Aorta (tissue), 5 donors: ENCODE data around the gene ADAMTS7. TPM values are rescaled to one million over a fixed set of nuclear protein-coding genes. Genes with fewer than 3 reads are reported as not detected.
A peak's percentile ranks its signal among the peaks of the same experiment; 100 is the strongest.
"Not testable (repeated sequence)": the region's sequence is repeated elsewhere in the genome, so short reads cannot be mapped to it uniquely, and the experiment has no call there.

Experiments used
- ATAC-seq: fragments of 200-7000 bp; cut with Tn5 transposase; one replicate; pipeline ENCODE4 v1.9.1; 2022; ENCODE audit warnings: moderate library complexity; ENCODE audit not compliant: low FRiP score
- DNase-seq, 2 donors: peaks; one replicate each; pipeline ENCODE4 v3.0.0-alpha.2; 2020
- H3K27ac ChIP-seq, 2 donors: one replicate each; pipeline ENCODE4 v1.5.1; 2013; ENCODE audit warnings: low read length in 2 of 2, mild to moderate bottlenecking in 2 of 2, moderate library complexity in 2 of 2, control low read depth in 1 of 2, inconsistent platforms in 1 of 2, low read depth in 1 of 2
- H3K27me3 ChIP-seq, 2 donors: one replicate each; pipeline ENCODE4 v1.6.1; 2013; ENCODE audit warnings: control low read depth in 1 of 2, low read length in 1 of 2, mild to moderate bottlenecking in 1 of 2, moderate library complexity in 1 of 2; ENCODE audit not compliant: insufficient read depth in 2 of 2, control insufficient read depth in 1 of 2
- H3K36me3 ChIP-seq, 2 donors: one replicate each; pipeline ENCODE4 v1.6.1; 2013; ENCODE audit warnings: control low read depth in 1 of 2, low read length in 1 of 2, mild to moderate bottlenecking in 1 of 2; ENCODE audit not compliant: insufficient read depth in 2 of 2, control insufficient read depth in 1 of 2
- H3K4me1 ChIP-seq, 2 donors: one replicate each; pipeline ENCODE4 v1.6.1; 2013; ENCODE audit warnings: low read length in 2 of 2, control low read depth in 1 of 2, mild to moderate bottlenecking in 1 of 2, moderate library complexity in 1 of 2; ENCODE audit not compliant: insufficient read depth in 2 of 2, control insufficient read depth in 1 of 2
- H3K4me3 ChIP-seq, 2 donors: one replicate each; pipeline ENCODE4 v1.5.1; 2013; ENCODE audit warnings: low read length in 2 of 2, control low read depth in 1 of 2, mild to moderate bottlenecking in 1 of 2
- H3K9me3 ChIP-seq: one replicate; pipeline ENCODE4 v1.6.1; 2013; ENCODE audit warnings: mild to moderate bottlenecking, low read length; ENCODE audit not compliant: control insufficient read depth
- WGBS, 2 donors: extraction: QIAGEN DNeasy Blood & Tissue Kit; methylation state at CpG; one replicate each; pipeline ENCODE4 v1.1.7; 2013; 5-methylcytosine and 5-hydroxymethylcytosine counted together
- intact Hi-C, 2 donors: fragments of 100-400 bp; cut with DNase I; formaldehyde crosslinking; loops; one replicate each; pipeline versions ENCODE4 v1.14.2 to v1.15.0; 2022
- polyA plus RNA-seq, 2 donors: library from polyadenylated mRNA; stranded (reverse); fragments of 200-250 nt; gene quantifications; one replicate each; pipeline ENCODE4 v1.2.3, GENCODE V29; 2013
- total RNA-seq, 2 donors: library from RNA; stranded (reverse); fragmentation: NEBNext Ultra II Directional; extraction: Animal tissue kit (Norgen Biotek cat#: 25700); gene quantifications; one replicate each; pipeline ENCODE4 v1.2.1, GENCODE V29; 2021
- donor health status: healthy with polysubstance abuse.
- donor health status: Bipolar disorder and iron deficiency.
- donor health status: DM: no; HTN: no; CAD: no.
- donor health status: DM: no; HTN: no; CAD: no.
- donor health status: DM: yes; HTN: yes; CAD: no.

The ADAMTS7 gene
- total and polyA plus RNA-seq, 4 donors = 3.9 to 30.0 (median 19.3) TPM

DNA sequence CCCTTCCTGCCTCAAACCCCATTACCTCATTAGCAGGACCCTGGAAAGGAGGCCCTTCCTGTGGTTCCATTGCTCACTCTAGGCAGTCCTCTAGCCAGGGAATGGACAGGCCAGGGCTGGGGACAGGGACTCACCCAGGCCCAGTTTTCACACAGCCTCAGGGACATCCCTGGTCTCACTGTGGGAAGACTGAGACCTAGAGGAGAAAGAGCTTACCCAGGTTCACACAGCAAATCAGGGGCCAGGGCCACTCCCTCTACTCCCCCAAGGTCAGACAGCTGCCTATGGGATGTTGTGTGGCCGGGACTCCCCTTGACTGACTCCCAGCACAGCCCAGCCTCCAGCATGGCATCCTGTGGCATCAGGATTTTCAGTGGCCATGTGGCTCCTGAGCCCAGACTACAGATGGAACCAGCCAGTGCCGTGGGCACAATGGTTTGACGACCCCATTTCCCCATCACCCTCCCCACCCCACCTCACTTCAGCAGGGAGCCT, 49.3 kb downstream of the ADAMTS7 start:
- H3K27ac ChIP-seq = no peak overlapping the region
- ATAC-seq = no peak
- DNase-seq = peak; percentile 35 to 71
- H3K4me3 ChIP-seq = no peak overlapping the region
- H3K9me3 ChIP-seq = no peaks in the 10 kb centered on the region
- no peaks in the 10 kb centered on the region for H3K27me3 ChIP-seq
- intact Hi-C loops = loop anchor here in 1 of 2 donors (5.0 kb wide), 1 partner anchor 45 kb away; no protein-coding TSS in a partner anchor
- 92 to 100% methylated on average over 3 of the region's 3 CpGs for WGBS, 2 donors
- H3K36me3 ChIP-seq = no peaks in the 10 kb centered on the region
- no peaks in the 10 kb centered on the region for H3K4me1 ChIP-seq

DNA sequence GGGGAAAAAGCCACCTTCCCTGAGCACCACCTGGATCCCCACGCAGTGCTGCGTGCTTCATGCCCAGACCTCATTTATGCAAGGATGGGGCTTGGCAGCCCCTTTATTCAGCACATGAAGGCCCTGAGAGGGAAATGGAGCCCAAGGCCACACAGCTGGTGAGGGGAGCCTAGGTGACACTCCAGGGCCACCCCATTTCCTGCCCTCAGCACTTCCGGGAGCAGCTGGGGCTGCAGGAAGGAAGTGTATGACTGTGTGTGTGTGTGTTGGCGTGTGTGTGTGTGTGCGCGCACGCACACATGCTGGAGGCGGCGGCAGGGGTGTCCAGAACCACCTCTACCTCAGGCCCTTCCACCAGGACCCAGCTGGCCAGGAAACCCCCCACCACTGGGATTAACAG, 49.8 kb downstream of the ADAMTS7 start:
- not testable (repeated sequence) for ATAC-seq, H3K4me1 ChIP-seq, H3K4me3 ChIP-seq, H3K27me3 ChIP-seq, H3K27ac ChIP-seq, H3K9me3 ChIP-seq, H3K36me3 ChIP-seq
- intact Hi-C loops = loop anchor here in 1 of 2 donors (5.0 kb wide), 1 partner anchor 46 kb away; no protein-coding TSS in a partner anchor
- DNase-seq = peak; percentile 52 to 75
- WGBS, 2 donors = 80 to 86% methylated on average over 5 to 9 of the region's 9 CpGs

DNA sequence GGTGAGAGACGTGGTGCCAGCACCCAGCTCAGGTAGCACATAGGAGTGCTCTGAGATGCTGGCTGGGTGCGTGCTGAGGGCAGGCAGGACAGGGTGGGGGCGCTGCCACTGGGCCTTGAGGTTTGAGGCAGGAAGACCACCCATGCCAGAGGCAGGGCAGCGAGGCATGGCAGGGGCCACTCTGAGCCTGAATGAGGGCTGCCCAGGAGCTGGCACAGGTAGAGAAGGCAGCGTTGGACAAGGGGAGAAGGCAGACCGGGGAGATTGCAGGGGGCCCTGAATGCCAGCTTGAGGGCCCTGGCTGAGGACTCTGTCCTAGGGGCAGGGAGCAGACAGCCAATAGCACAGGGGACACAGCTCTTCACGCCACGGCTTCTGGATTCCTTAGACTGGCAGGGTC, 50.2 kb downstream of the ADAMTS7 start:
- peaks cover 0 to 2% of the 10 kb centered on the region in 2 donors for H3K4me1 ChIP-seq
- intact Hi-C loops = loop anchor here in 1 of 2 donors (5.0 kb wide), 1 partner anchor 46 kb away; no protein-coding TSS in a partner anchor
- H3K4me3 ChIP-seq = no peak overlapping the region
- H3K9me3 ChIP-seq = no peaks in the 10 kb centered on the region
- no peak overlapping the region for H3K27ac ChIP-seq
- H3K36me3 ChIP-seq = no peaks in the 10 kb centered on the region
- WGBS, 2 donors = 94 to 96% methylated on average over 7 to 8 of the region's 8 CpGs
- no peaks in the 10 kb centered on the region for H3K27me3 ChIP-seq
- DNase-seq (peak; percentile 38 to 70), ATAC-seq (no peak)

DNA sequence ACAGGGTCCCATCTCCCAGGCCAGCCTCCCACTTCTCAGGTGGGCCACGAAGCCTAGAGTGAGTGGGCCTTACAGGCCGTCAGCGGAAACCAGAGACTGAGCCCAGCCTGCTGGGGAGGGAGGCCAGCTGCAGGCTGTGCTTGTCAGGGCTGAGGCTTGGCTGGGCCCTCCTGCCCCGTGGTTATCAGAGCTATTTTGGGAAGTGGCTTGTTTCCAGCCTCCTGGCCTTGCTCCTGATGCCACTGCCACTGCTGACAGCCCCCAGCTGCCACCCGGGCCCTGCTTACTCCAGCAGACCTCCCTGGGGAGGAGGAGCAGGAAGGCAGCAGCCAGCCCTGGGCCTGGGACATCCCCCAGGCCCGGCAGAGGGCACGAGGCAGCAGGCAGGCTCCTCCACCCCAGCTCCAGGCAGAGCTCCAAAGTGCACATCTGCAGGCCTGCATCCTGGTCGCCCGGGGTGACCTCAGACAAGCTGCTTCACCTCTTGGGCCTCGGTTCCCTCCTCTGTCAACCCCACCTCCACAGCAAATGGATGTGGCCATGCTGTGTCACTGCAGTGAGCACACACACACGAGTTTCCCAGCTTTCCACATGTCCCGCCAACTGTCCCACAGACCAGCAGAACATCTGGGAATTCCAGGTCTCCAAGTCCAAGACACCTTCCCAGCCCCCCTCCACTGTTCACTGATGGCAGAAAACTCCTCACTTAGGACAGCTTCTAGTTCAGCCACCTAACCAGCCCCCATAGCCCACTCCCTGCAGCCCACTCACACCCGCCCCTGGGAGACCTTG, 51.0 kb downstream of the ADAMTS7 start:
- H3K4me3 ChIP-seq, H3K4me1 ChIP-seq, H3K27me3 ChIP-seq, H3K36me3 ChIP-seq, H3K27ac ChIP-seq, H3K9me3 ChIP-seq: not testable (repeated sequence)
- intact Hi-C loops = loop anchor here in 1 of 2 donors (5.0 kb wide), 1 partner anchor 47 kb away; no protein-coding TSS in a partner anchor
- DNase-seq = peak; percentile 79
- WGBS, 2 donors = 11 to 17% methylated on average over 7 to 11 of the region's 13 CpGs
- peak; percentile 64 for ATAC-seq

DNA sequence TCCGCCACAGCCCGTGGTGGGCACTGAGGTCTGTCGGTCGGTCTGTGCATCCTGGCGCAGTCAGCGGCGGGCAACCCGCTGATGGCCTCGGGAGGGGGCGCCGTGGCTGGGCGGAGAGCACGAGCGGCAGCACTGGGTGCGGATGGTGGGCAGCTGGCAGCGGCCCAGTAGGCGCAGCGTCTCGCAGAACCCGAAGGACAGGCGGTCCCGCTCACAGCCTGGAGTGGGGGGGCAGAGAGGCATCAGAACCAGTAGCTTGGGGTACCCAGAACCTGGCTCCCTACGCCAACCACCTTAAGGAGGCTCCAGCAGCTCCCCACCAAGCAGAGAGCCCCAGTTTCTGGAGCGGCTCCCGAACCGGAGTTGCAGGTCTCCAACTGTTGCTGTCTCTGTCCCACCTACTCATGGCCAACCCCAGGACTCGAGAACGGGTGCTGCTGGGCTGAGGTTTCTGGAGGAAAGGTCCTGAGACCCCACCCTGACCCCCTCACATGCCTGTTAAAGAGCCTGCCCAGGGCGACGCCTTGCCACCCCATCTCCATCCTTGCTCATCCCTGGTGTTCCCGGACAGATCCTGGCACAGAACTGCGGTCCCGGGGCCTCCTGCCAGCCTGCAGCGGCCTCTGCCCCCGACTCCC, 51.8 kb downstream of the ADAMTS7 start:
- not testable (repeated sequence) for ATAC-seq, H3K36me3 ChIP-seq, H3K4me1 ChIP-seq, H3K9me3 ChIP-seq, H3K27me3 ChIP-seq, H3K4me3 ChIP-seq
- 74 to 76% methylated on average over 33 to 35 of the region's 35 CpGs for WGBS, 2 donors
- peak overlapping the region in 1 of 2 donors; percentile 35 for H3K27ac ChIP-seq
- DNase-seq = peak; percentile 52 to 74
- intact Hi-C loops = loop anchor here (10.0 kb wide), 1 partner anchor 115 kb away; the partner anchor contains the start of gene MORF4L1 (in 2 of the 2)

DNA sequence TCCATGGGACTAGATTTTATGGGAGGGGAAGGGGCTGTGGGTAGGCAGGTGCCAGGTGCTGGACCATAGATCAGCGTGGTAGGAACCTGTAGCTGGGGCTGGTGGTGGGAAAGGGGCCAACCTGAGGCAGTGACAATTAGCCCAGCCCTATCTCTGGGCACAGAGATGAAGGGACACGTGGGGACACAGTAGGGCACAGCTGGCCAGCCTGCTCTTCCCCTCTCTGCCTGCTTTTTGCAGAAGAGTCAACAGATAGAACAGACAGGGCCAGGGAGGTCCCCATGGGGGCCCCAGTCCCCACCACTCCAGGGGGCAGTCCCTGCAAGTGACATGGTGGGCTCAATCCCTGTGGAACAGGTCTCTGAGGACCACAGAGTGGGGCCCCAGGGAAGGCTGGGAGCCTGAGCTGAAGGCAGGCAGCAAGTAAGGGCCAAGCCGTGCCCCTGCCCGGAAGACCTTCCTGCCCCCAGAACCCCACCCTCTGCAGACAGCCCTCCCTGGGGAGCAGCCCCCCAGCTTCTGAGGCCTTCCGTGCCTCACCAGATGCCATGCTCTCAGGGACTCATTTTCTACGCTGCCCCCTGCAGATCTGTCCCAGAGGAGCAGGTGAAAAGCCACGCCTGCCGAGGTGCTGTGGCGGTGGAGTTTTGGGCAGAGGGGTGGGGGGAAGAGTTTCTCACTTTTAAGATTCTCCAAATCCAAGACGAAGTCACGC, 52.6 kb downstream of the ADAMTS7 start:
- H3K4me3 ChIP-seq, H3K9me3 ChIP-seq, ATAC-seq, H3K36me3 ChIP-seq, H3K27ac ChIP-seq, H3K4me1 ChIP-seq, H3K27me3 ChIP-seq: not testable (repeated sequence)
- DNase-seq = peak; percentile 38 to 62
- 90 to 93% methylated on average over 11 of the region's 11 CpGs for WGBS, 2 donors
- intact Hi-C loops = loop anchor here (10.0 kb wide), 1 partner anchor 116 kb away; the partner anchor contains the start of gene MORF4L1 (in 2 of the 2)

DNA sequence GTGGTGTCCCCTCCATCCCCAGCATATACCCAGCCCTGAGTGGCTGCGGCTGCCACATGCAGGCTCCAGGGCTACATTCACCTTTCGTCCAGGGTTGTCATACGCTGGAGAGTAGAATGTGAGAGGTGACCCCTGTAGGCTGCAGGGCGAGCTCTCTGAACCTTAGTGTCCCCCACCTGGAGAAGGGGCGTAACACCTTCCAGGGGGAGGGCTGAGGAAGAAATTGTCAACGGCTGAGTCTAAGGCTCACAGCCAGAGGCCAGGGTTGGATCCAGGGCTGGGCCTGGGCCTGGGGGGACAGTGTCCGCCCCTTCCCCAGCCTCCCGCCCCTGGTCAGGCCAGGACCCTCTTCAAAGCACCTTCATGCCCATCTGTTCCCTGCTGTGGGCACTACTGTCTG, 53.2 kb downstream of the ADAMTS7 start:
- H3K36me3 ChIP-seq, H3K4me3 ChIP-seq, H3K27me3 ChIP-seq, ATAC-seq, H3K27ac ChIP-seq, H3K4me1 ChIP-seq, H3K9me3 ChIP-seq: not testable (repeated sequence)
- peak in 1 of 2 donors; percentile 32 for DNase-seq
- intact Hi-C loops = loop anchor here (10.0 kb wide), 1 partner anchor 117 kb away; the partner anchor contains the start of gene MORF4L1 (in 2 of the 2)
- WGBS, 2 donors = 96 to 97% methylated on average over 8 of the region's 8 CpGs

DNA sequence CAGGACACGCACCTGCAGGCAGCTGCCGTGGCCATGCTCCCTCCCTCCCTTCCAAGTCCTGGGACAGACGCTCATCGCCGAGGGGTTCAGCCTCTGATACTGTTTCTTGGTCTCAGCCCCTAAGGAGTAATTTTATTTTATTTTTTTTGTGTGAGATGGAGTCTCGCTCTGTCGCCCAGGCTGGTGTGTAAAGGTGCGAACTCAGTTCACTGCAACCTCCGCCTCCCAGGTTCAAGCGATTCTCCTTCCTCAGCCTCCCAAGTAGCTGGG, 53.7 kb downstream of the ADAMTS7 start:
- no peak overlapping the region for H3K4me3 ChIP-seq
- no peaks in the 10 kb centered on the region for H3K27me3 ChIP-seq
- H3K27ac ChIP-seq = peak overlapping the region in 1 of 2 donors; percentile 1
- H3K36me3 ChIP-seq = no peaks in the 10 kb centered on the region
- WGBS, 2 donors = 96 to 97% methylated on average over 10 of the region's 10 CpGs
- peaks cover 0 to 2% of the 10 kb centered on the region in 2 donors for H3K4me1 ChIP-seq
- H3K9me3 ChIP-seq = no peaks in the 10 kb centered on the region
- intact Hi-C loops = loop anchor here (10.0 kb wide), 1 partner anchor 117 kb away; the partner anchor contains the start of gene MORF4L1 (in 2 of the 2)
- no peak for ATAC-seq
- peak in 1 of 2 donors; percentile 59 for DNase-seq
